ENCODE data around the gene CR1.
"Not testable (repeated sequence)": the region's sequence is repeated elsewhere in the genome, so short reads cannot be mapped to it uniquely, and the experiment has no call there.

DNA sequence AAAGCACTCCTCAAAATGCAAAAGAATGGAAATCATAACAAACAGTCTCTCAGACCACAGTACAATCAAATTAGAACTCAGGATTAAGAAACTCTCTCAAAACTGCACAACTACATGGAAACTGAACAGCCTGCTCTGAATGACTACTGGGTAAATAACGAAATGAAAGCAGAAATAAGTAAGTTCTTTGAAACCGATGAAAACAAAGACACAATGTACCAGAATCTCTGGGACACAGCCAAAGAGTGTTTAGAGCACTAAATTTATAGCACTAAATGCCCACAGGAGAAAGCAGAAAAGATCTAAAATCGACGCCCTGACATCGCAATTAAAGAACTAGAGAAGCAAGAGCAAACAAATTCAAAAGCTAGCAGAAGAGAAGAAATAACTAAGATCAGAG lies 95.2 kb downstream of the CR1 start:
- not testable (repeated sequence) for TF ChIP-seq EP300, POLR2A, POLR2AphosphoS5 (IDR thresholded peaks at IDR 0.05)
- TF ChIP-seq, protein P1, sequence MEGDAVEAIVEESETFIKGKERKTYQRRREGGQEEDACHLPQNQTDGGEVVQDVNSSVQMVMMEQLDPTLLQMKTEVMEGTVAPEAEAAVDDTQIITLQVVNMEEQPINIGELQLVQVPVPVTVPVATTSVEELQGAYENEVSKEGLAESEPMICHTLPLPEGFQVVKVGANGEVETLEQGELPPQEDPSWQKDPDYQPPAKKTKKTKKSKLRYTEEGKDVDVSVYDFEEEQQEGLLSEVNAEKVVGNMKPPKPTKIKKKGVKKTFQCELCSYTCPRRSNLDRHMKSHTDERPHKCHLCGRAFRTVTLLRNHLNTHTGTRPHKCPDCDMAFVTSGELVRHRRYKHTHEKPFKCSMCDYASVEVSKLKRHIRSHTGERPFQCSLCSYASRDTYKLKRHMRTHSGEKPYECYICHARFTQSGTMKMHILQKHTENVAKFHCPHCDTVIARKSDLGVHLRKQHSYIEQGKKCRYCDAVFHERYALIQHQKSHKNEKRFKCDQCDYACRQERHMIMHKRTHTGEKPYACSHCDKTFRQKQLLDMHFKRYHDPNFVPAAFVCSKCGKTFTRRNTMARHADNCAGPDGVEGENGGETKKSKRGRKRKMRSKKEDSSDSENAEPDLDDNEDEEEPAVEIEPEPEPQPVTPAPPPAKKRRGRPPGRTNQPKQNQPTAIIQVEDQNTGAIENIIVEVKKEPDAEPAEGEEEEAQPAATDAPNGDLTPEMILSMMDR (IDR thresholded peaks at IDR 0.05) = not testable (repeated sequence)
